ENCODE data around the gene PLCD1. TPM values are rescaled to one million over a fixed set of nuclear protein-coding genes. Genes with fewer than 3 reads are reported as not detected.

PLCD1 gene
- total RNA-seq, 1 experiment from 2014 or later = 13.5 TPM

DNA sequence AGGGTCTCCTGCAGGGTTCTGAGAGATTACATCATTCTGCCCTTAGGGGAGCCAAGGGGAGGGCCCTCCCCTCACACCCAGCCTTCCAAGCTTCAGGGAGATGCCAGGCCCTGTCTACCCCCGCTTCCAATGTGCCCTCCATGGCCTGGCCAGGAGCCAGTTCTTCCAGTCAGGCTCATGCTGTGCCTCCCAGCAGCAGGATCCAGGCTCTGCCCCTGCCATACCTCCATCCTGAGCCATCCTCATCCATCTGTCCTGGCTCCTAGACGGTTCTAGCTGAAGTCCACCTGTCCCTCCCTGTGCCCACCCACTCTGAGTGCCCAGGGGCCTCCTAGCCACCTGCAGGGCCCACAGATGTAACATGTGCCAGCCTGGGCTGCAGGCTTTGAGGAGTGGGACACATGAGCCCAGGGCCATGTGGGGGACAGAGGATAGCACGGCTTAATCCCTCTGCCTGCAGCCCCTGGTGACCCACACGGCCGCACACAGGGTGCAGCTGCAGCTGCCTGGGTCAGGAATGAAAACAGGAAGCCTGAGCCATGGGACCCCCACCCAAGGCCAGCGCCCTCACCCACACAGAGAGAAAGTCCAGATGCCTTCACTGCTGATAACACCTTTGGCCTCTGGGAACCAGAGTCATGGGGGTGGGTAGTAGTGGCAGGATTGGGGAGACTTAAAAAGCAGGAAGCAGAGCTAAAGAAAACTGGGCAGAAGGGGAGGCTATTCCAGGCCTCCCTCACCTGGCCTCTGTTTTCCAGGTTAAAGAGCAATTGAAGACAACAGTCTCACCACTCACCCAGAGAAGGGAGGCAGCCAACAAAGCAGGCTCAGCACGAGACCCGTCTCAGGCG is 11.8 kb downstream of the PLCD1 start:
- Histone ChIP-seq H3K9me2 (ENCODE audit: insufficient read depth) (no peaks in the 10 kb centered on the region), H3F3A (ENCODE audit: insufficient read depth, low read depth) (no peaks in the 10 kb centered on the region), H3K4me2 (no peak overlapping the region), H3K36me3 (ENCODE audit: low read depth) (no peaks in the 10 kb centered on the region), H3K27ac (no peak overlapping the region), H3K4me3 (no peak overlapping the region), H4K20me1 (ENCODE audit: insufficient read depth) (no peaks in the 10 kb centered on the region), H2AFZ (no peak overlapping the region), H3K9me3 (ENCODE audit: insufficient read depth, low read depth) (no peaks in the 10 kb centered on the region), H3K4me1 (replicated peaks; ENCODE audit: insufficient read depth) (no peaks in the 10 kb centered on the region), H3K27me3 (ENCODE audit: insufficient read depth, low read depth) (no peaks in the 10 kb centered on the region), H3K79me2 (ENCODE audit: low read depth) (no peaks in the 10 kb centered on the region)
- TF ChIP-seq EZH2 (IDR thresholded peaks at IDR 0.05; ENCODE audit: low read depth) = no peak
- TF ChIP-seq, protein P1, sequence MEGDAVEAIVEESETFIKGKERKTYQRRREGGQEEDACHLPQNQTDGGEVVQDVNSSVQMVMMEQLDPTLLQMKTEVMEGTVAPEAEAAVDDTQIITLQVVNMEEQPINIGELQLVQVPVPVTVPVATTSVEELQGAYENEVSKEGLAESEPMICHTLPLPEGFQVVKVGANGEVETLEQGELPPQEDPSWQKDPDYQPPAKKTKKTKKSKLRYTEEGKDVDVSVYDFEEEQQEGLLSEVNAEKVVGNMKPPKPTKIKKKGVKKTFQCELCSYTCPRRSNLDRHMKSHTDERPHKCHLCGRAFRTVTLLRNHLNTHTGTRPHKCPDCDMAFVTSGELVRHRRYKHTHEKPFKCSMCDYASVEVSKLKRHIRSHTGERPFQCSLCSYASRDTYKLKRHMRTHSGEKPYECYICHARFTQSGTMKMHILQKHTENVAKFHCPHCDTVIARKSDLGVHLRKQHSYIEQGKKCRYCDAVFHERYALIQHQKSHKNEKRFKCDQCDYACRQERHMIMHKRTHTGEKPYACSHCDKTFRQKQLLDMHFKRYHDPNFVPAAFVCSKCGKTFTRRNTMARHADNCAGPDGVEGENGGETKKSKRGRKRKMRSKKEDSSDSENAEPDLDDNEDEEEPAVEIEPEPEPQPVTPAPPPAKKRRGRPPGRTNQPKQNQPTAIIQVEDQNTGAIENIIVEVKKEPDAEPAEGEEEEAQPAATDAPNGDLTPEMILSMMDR (conservative IDR thresholded peaks at IDR 0.05) = no peak
- intact Hi-C loops (cut with micrococcal nuclease; ENCODE audit: unreplicated experiment) = no loop called here
- no peak for DNase-seq
- POLR2A ChIA-PET (ENCODE audit: unreplicated experiment) = no interaction called here
- no TSS peak for BruUV-seq (replicated peaks)
- CTCF ChIA-PET = interaction anchor here (0.6 kb wide), 1 partner anchor 625 kb away, joined by 3 read pairs; no protein-coding TSS in a partner anchor

DNA sequence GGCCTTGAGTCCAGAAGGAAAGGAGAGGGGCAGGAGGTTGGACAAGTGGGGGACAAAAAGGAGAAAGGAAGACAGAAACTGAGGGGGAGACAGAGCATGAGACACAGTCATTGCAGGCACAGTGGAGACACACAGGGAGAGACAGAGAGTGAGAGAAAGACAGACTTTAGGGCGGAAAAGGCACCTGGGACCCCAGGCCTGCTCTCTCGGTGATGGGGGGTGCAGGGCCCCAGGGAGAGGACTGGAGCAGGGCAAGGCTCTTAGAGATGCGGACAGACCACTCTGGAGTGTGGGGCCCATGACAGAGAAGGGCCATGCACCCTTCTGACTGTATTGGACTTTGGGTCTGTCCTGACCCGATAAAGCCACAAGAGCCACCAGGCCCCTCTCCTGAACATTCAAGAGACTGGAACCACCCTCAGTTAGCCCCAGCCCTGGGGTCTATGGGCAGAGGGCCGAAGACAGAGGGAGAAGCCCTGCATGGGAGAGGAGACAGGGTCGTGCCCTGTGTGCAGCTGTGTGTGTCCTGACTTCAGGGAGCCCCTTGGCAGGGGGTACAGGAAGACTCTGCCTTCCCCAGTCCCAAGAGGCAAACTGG is 12.5 kb downstream of the PLCD1 start:
- Histone ChIP-seq H3F3A (ENCODE audit: insufficient read depth, low read depth) (no peaks in the 10 kb centered on the region), H2AFZ (no peak overlapping the region), H3K4me2 (no peak overlapping the region), H4K20me1 (ENCODE audit: insufficient read depth) (no peaks in the 10 kb centered on the region), H3K4me3 (no peak overlapping the region), H3K79me2 (ENCODE audit: low read depth) (no peaks in the 10 kb centered on the region), H3K27me3 (ENCODE audit: insufficient read depth, low read depth) (no peaks in the 10 kb centered on the region), H3K27ac (no peak overlapping the region), H3K36me3 (ENCODE audit: low read depth) (no peaks in the 10 kb centered on the region), H3K9me2 (ENCODE audit: insufficient read depth) (no peaks in the 10 kb centered on the region), H3K4me1 (replicated peaks; ENCODE audit: insufficient read depth) (no peaks in the 10 kb centered on the region), H3K9me3 (ENCODE audit: insufficient read depth, low read depth) (no peaks in the 10 kb centered on the region)
- intact Hi-C loops (cut with micrococcal nuclease; ENCODE audit: unreplicated experiment) = no loop called here
- no peak for DNase-seq
- TF ChIP-seq, protein P1 (conservative IDR thresholded peaks at IDR 0.05) = no peak
- TF ChIP-seq EZH2 (IDR thresholded peaks at IDR 0.05; ENCODE audit: low read depth) = no peak
- CTCF ChIA-PET = interaction anchor here (0.6 kb wide), 1 partner anchor 626 kb away, joined by 3 read pairs; no protein-coding TSS in a partner anchor
- POLR2A ChIA-PET (ENCODE audit: unreplicated experiment) = no interaction called here
- no TSS peak for BruUV-seq (replicated peaks)

DNA sequence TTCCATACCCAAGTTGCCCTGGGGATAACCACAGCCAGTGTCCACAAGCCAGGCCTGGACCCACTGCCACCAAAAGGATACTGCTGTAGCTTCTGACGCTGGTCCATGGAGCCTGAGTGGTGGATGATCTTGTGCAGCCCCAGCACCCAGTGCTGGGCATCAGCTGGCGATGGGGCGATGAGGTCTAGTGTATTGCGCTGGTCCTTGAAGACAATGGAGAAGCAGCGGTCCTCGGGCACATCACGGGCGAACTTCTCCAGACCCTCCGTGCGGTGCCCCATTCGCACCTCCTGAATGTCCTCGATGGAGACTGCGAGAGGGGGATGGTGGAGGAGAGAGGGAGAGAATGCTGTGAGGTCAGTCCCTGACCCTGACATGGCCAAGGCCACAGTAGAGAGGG is 13.0 kb downstream of the PLCD1 start:
- Histone ChIP-seq H3K27ac (no peak overlapping the region), H2AFZ (no peak overlapping the region), H3K4me2 (no peak overlapping the region), H3K36me3 (ENCODE audit: low read depth) (no peaks in the 10 kb centered on the region), H3K4me3 (no peak overlapping the region), H3K9me3 (ENCODE audit: insufficient read depth, low read depth) (no peaks in the 10 kb centered on the region), H3F3A (ENCODE audit: insufficient read depth, low read depth) (no peaks in the 10 kb centered on the region), H3K79me2 (ENCODE audit: low read depth) (no peaks in the 10 kb centered on the region), H3K4me1 (replicated peaks; ENCODE audit: insufficient read depth) (no peaks in the 10 kb centered on the region), H3K9me2 (ENCODE audit: insufficient read depth) (no peaks in the 10 kb centered on the region), H3K27me3 (ENCODE audit: insufficient read depth, low read depth) (no peaks in the 10 kb centered on the region), H4K20me1 (ENCODE audit: insufficient read depth) (no peaks in the 10 kb centered on the region)
- no peak for DNase-seq
- intact Hi-C loops (cut with micrococcal nuclease; ENCODE audit: unreplicated experiment) = no loop called here
- POLR2A ChIA-PET (ENCODE audit: unreplicated experiment) = no interaction called here
- BruUV-seq (replicated peaks) = no TSS peak
- TF ChIP-seq, protein P1 (conservative IDR thresholded peaks at IDR 0.05) = no peak
- TF ChIP-seq EZH2 (IDR thresholded peaks at IDR 0.05; ENCODE audit: low read depth) = no peak
- CTCF ChIA-PET = no interaction called here
